IMR-90 (cell line): ENCODE measurements around the gene USP10. TPM values are rescaled to one million over a fixed set of nuclear protein-coding genes. Genes with fewer than 3 reads are reported as not detected.
A peak's percentile ranks its signal among the peaks of the same experiment; 100 is the strongest.

ENCODE experiments used
- ATAC-seq: fragments of 200-7000 bp; cut with Tn5 transposase; 2 replicates; pipeline ENCODE4 v1.9.1; 2020; ENCODE audit warnings: low read depth, mild to moderate bottlenecking, moderate library complexity
- BruUV-seq: library from RNA; stranded (reverse); fragments of 400-500 nt; replicated peaks from 2 replicates; lab custom pipeline; 2021; lab: Mats Ljungman, UMichigan
- CTCF ChIA-PET: fragments of 300-600 bp; formaldehyde crosslinking; extraction: SDS; loops from one replicate; lab custom pipeline; 2021; ENCODE audit warnings: antibody characterized with exemption; lab: Yijun Ruan, JAX
- POLR2A ChIA-PET: fragments of 300-600 bp; sonication (Branson Sonifier 250); formaldehyde crosslinking; loops from one replicate; lab custom pipeline; 2022; ENCODE audit warnings: antibody characterized with exemption; ENCODE audit not compliant: unreplicated experiment; lab: Charles Lee
- DNase-seq: peaks from one replicate; pipeline ENCODE4 v3.0.0; 2013
- H2AFZ ChIP-seq: replicated peaks from 2 replicates; pipeline ENCODE3; 2013; ENCODE audit warnings: low read length, mild to moderate bottlenecking; ENCODE audit not compliant: poor library complexity
- H2AK5ac ChIP-seq: 2 replicates; pipeline ENCODE4 v1.6.1; 2013; ENCODE audit warnings: low read depth, low read length, inconsistent platforms
- H2AK9ac ChIP-seq: replicated peaks from 2 replicates; pipeline ENCODE3; 2013; ENCODE audit warnings: mild to moderate bottlenecking, low read depth, low read length, moderate library complexity; ENCODE audit not compliant: poor library complexity
- H2BK120ac ChIP-seq: 2 replicates; pipeline ENCODE4 v1.6.1; 2013; ENCODE audit warnings: low read depth, low read length, inconsistent platforms
- H2BK15ac ChIP-seq: 3 replicates; pipeline ENCODE4 v1.6.1; 2013; ENCODE audit warnings: low read depth, low read length, inconsistent platforms
- H2BK20ac ChIP-seq: 2 replicates; pipeline ENCODE4 v1.6.1; 2013; ENCODE audit warnings: low read depth, mild to moderate bottlenecking, inconsistent platforms, low read length, moderate library complexity
- H2BK5ac ChIP-seq: 2 replicates; pipeline ENCODE4 v1.6.1; 2013; ENCODE audit warnings: mild to moderate bottlenecking, low read depth, low read length, inconsistent platforms; ENCODE audit not compliant: poor library complexity, severe bottlenecking
- H3K14ac ChIP-seq: replicated peaks from 2 replicates; pipeline ENCODE4 v1.6.1; 2013; ENCODE audit warnings: low read depth, low read length, inconsistent platforms
- H3K18ac ChIP-seq: 2 replicates; pipeline ENCODE4 v1.6.1; 2013; ENCODE audit warnings: low read depth, low read length, control low read depth
- H3K23ac ChIP-seq: 2 replicates; pipeline ENCODE4 v1.6.1; 2013; ENCODE audit warnings: low read depth, low read length, inconsistent platforms
- H3K27ac ChIP-seq: 2 replicates; pipeline ENCODE4 v1.5.1; 2013; ENCODE audit warnings: mild to moderate bottlenecking, control low read depth, low read length; ENCODE audit not compliant: insufficient read depth
- H3K27me3 ChIP-seq: 2 replicates; pipeline ENCODE4 v1.6.1; 2013; ENCODE audit warnings: low read length; ENCODE audit not compliant: control insufficient read depth, insufficient read depth
- H3K36me3 ChIP-seq: 2 replicates; pipeline ENCODE4 v1.6.1; 2013; ENCODE audit warnings: low read length, mixed read lengths; ENCODE audit not compliant: control insufficient read depth, insufficient read depth
- H3K4ac ChIP-seq: 2 replicates; pipeline ENCODE4 v1.6.1; 2013; ENCODE audit warnings: low read depth, low read length, inconsistent platforms
- H3K4me1 ChIP-seq: 2 replicates; pipeline ENCODE4 v1.6.1; 2013; ENCODE audit warnings: low read length, mixed read lengths; ENCODE audit not compliant: control insufficient read depth, insufficient read depth
- H3K4me2 ChIP-seq: 2 replicates; pipeline ENCODE4 v1.6.1; 2013; ENCODE audit warnings: low read depth, mild to moderate bottlenecking, control low read depth, low read length, moderate library complexity
- H3K4me3 ChIP-seq: 2 replicates; pipeline ENCODE4 v1.5.1; 2013; ENCODE audit warnings: low read depth, mild to moderate bottlenecking, control low read depth, low read length, moderate library complexity; ENCODE audit not compliant: insufficient read depth
- H3K56ac ChIP-seq: 2 replicates; pipeline ENCODE4 v1.6.1; 2013; ENCODE audit warnings: low read length, inconsistent platforms; ENCODE audit not compliant: insufficient read depth; ENCODE audit errors: extremely low read depth
- H3K79me1 ChIP-seq, 2 experiments: 2 replicates each; pipeline ENCODE4 v1.6.1; 2013; ENCODE audit warnings: low read length in 2 of 2, inconsistent platforms in 1 of 2, low read depth in 1 of 2
- H3K9ac ChIP-seq: 2 replicates; pipeline ENCODE4 v1.6.1; 2013; ENCODE audit warnings: low read depth, low read length, control low read depth
- H3K9me1 ChIP-seq: 2 replicates; pipeline ENCODE4 v1.6.1; 2013; ENCODE audit warnings: low read length, inconsistent platforms; ENCODE audit not compliant: insufficient read depth
- H3K9me3 ChIP-seq: 2 replicates; pipeline ENCODE4 v1.6.1; 2013; ENCODE audit warnings: low read length; ENCODE audit not compliant: control insufficient read depth, insufficient read depth
- H4K20me1 ChIP-seq: 2 replicates; pipeline ENCODE4 v1.6.1; 2013; ENCODE audit warnings: low read length, inconsistent platforms; ENCODE audit not compliant: insufficient read depth
- H4K5ac ChIP-seq: 2 replicates; pipeline ENCODE4 v1.6.1; 2013; ENCODE audit warnings: mild to moderate bottlenecking, low read depth, low read length, control low read depth
- H4K8ac ChIP-seq, 2 experiments: 2 replicates each; pipeline ENCODE4 v1.6.1; 2013; ENCODE audit warnings: low read depth in 2 of 2, low read length in 2 of 2, control low read depth in 1 of 2, inconsistent platforms in 1 of 2
- H4K91ac ChIP-seq: 2 replicates; pipeline ENCODE4 v1.6.1; 2013; ENCODE audit warnings: low read depth, low read length, inconsistent platforms; ENCODE audit not compliant: insufficient read depth
- BHLHE40 ChIP-seq: fragments of 150-350 bp; IDR thresholded peaks from 2 replicates; pipeline ENCODE4 v1.6.1; 2016; ENCODE audit warnings: mild to moderate bottlenecking, low read depth, low read length
- CEBPB ChIP-seq: IDR thresholded peaks from 2 replicates; pipeline ENCODE4 v1.6.1; 2012; ENCODE audit warnings: low read depth, low read length, improper control_type of control experiment
- CHD1 ChIP-seq: IDR thresholded peaks from 2 replicates; pipeline ENCODE4 v1.6.1; 2012; ENCODE audit warnings: low read depth, low read length, improper control_type of control experiment
- CTCF ChIP-seq: conservative IDR thresholded peaks from 2 replicates; pipeline ENCODE4 v1.5.1; 2012; ENCODE audit warnings: mild to moderate bottlenecking, low read depth, low read length, improper control_type of control experiment
- ELK1 ChIP-seq: fragments of 150-350 bp; IDR thresholded peaks from 2 replicates; pipeline ENCODE4 v1.6.1; 2016; ENCODE audit warnings: low read depth, mild to moderate bottlenecking, low read length, moderate library complexity, borderline replicate concordance
- FOS ChIP-seq: fragments of 150-350 bp; IDR thresholded peaks from 2 replicates; pipeline ENCODE4 v1.6.1; 2016; ENCODE audit warnings: low read depth, low read length
- MAFK ChIP-seq: IDR thresholded peaks from 2 replicates; pipeline ENCODE4 v1.6.1; 2012; ENCODE audit warnings: low read depth, low read length, improper control_type of control experiment
- MAZ ChIP-seq: IDR thresholded peaks from 2 replicates; pipeline ENCODE4 v1.6.1; 2012; ENCODE audit warnings: low read depth, mild to moderate bottlenecking, low read length, improper control_type of control experiment, moderate library complexity, borderline replicate concordance
- MXI1 ChIP-seq: IDR thresholded peaks from 2 replicates; pipeline ENCODE4 v1.6.1; 2012; ENCODE audit warnings: low read depth, mild to moderate bottlenecking, low read length, moderate library complexity, borderline replicate concordance
- NFE2L2 ChIP-seq: fragments of 150-350 bp; IDR thresholded peaks from 2 replicates; pipeline ENCODE4 v1.6.1; 2016; ENCODE audit warnings: low read depth, mild to moderate bottlenecking, low read length
- POLR2A ChIP-seq: IDR thresholded peaks from 2 replicates; pipeline ENCODE4 v1.6.1; 2012; ENCODE audit warnings: mild to moderate bottlenecking, low read depth, low read length
- RAD21 ChIP-seq: IDR thresholded peaks from 2 replicates; pipeline ENCODE4 v1.6.1; 2012; ENCODE audit warnings: low read length, improper control_type of control experiment
- RFX5 ChIP-seq: IDR thresholded peaks from 2 replicates; pipeline ENCODE4 v1.8.0; 2012; ENCODE audit warnings: low read depth, mild to moderate bottlenecking, low read length, moderate library complexity
- SMC3 ChIP-seq: fragments of 150-350 bp; IDR thresholded peaks from 2 replicates; pipeline ENCODE4 v1.6.1; 2016; ENCODE audit warnings: low read depth, mild to moderate bottlenecking, antibody characterized with exemption, low read length, moderate library complexity
- USF2 ChIP-seq: fragments of 150-350 bp; IDR thresholded peaks from 2 replicates; pipeline ENCODE4 v1.6.1; 2017; ENCODE audit warnings: mild to moderate bottlenecking, antibody characterized with exemption, low read length, low read depth
- WGBS, 2 experiments: methylation state at CpG; one replicate each; pipeline versions ENCODE4 v1.1.5 to v1.1.7; 2013; ENCODE audit warnings: missing lambda C conversion rate in 2 of 2; ENCODE audit not compliant: insufficient read length in 1 of 2; ENCODE audit errors: extremely low coverage in 2 of 2; 5-methylcytosine and 5-hydroxymethylcytosine counted together
- dilution Hi-C: fragments of 300-500 bp; cut with HindIII; formaldehyde crosslinking; loops from one replicate; pipeline ENCODE4 v1.14.3; 2018; ENCODE audit warnings: low sequenced_read_pairs; ENCODE audit not compliant: unreplicated experiment
- in situ Hi-C: fragments of 300-500 bp; cut with MboI; formaldehyde crosslinking; loops from 3 replicates; pipeline ENCODE4 v1.14.3; 2019; ENCODE audit warnings: low sequenced_read_pairs, inconsistent platforms, mixed read lengths
- intact Hi-C: fragments of 100-400 bp; cut with micrococcal nuclease; formaldehyde crosslinking; loops from 2 replicates; pipeline ENCODE4 v1.10.0; 2022
- polyA plus RNA-seq, 3 experiments: library from polyadenylated mRNA; depleted of rRNA; stranded (reverse); fragments of >200 nt; gene quantifications; 2 replicates each; pipeline ENCODE4 v1.2.3, GENCODE V29; 2012; ENCODE audit warnings: low replicate concordance in 1 of 3
- total RNA-seq: library from RNA; depleted of rRNA; stranded (reverse); fragments of >200 nt; gene quantifications from 2 replicates; pipeline ENCODE4 v1.2.3, GENCODE V29; 2012

Gene USP10
- total and polyA plus RNA-seq, 2 of the 4 experiments (the other 2 are of a cell fraction) = 54.3 to 79.0 TPM

- peaks cover 33% of the 10 kb centered on the region for H3K4me1 ChIP-seq
- 0 out of 4 replicates have a peak overlapping the region, but pooled peaks of 1 of the 2 experiments have one; percentile 29 for H4K8ac ChIP-seq
- no peaks in the 10 kb centered on the region for H4K20me1 ChIP-seq
- peak; percentile 93 for DNase-seq
- no peak overlapping the region for H2AFZ ChIP-seq
- no CpG with 5 or more reads among the region's 2 CpGs for WGBS, 2 experiments
- H3K56ac ChIP-seq = peak overlapping the region; percentile 2; the same call in 1 of the 2 replicates
- peaks cover 51% of the 10 kb centered on the region for H3K36me3 ChIP-seq
- no peak overlapping the region for H3K23ac ChIP-seq
- peak overlapping the region; percentile 73 for H3K18ac ChIP-seq
- no peak overlapping the region for H3K4me3 ChIP-seq
- H3K4ac ChIP-seq = peak overlapping the region; percentile 53; the same call in 1 of the 2 replicates
- peaks cover 54 to 81% of the 10 kb centered on the region in 2 experiments for H3K79me1 ChIP-seq
- H2BK120ac ChIP-seq = peak overlapping the region; percentile 67; the same call in 1 of the 2 replicates
- peaks cover 27% of the 10 kb centered on the region for H3K9me1 ChIP-seq
- BruUV-seq = no TSS peak
- dilution Hi-C loops (no loop called here), in situ Hi-C loops (no loop called here), intact Hi-C loops (loop anchor here (2.0 kb wide), 1 partner anchor 68 kb away; no protein-coding TSS in a partner anchor)
- H2AK9ac ChIP-seq = no peak overlapping the region
- H3K27ac ChIP-seq = peak overlapping the region; percentile 84; the same call in 1 of the 2 replicates
- no peaks in the 10 kb centered on the region for H3K9me3 ChIP-seq
- H3K14ac ChIP-seq = no peak overlapping the region
- H3K4me2 ChIP-seq = peak overlapping the region; percentile 35; the same call in 1 of the 2 replicates
- ChIA-PET CTCF (interaction anchor here (0.8 to 1.1 kb wide), 2 partner anchors 73 to 141 kb away, joined by 3 read pairs; no protein-coding TSS in a partner anchor), POLR2A (no interaction called here)
- H2BK5ac ChIP-seq = peak overlapping the region; percentile 81
- H2BK20ac ChIP-seq = no peak overlapping the region
- no peaks in the 10 kb centered on the region for H3K27me3 ChIP-seq
- peak overlapping the region; percentile 7; the same call in 1 of the 3 replicates for H2BK15ac ChIP-seq
- no peak overlapping the region for H3K9ac ChIP-seq
- H4K5ac ChIP-seq = peak overlapping the region; percentile 54; the same call in 1 of the 2 replicates
- H4K91ac ChIP-seq = peak overlapping the region; percentile 67
- peak overlapping the region; percentile 53; the same call in 1 of the 2 replicates for H2AK5ac ChIP-seq
- ATAC-seq = peak; percentile 83
- TF ChIP-seq MAFK = no peak
- TF ChIP-seq ELK1 = no peak
- TF ChIP-seq CTCF = no peak
- no peak for TF ChIP-seq MAZ
- no peak for TF ChIP-seq RFX5
- peak; percentile 28; the same call in 1 of the 2 replicates for TF ChIP-seq CEBPB
- peak; percentile 29; the same call in 1 of the 2 replicates for TF ChIP-seq NFE2L2
- peak; percentile 77; the same call in 1 of the 2 replicates for TF ChIP-seq MXI1
- no peak for TF ChIP-seq USF2
- TF ChIP-seq FOS = no peak
- no peak for TF ChIP-seq RAD21
- no peak for TF ChIP-seq CHD1
- TF ChIP-seq POLR2A = no peak
- no peak for TF ChIP-seq BHLHE40
- TF ChIP-seq SMC3 = no peak
These were observed 65.2 kb downstream of the USP10 start for GRCh38 chr16:84764970-84765369.
